LHCN-M2 (cell line): ENCODE measurements around the gene CEP72. TPM values are rescaled to one million over a fixed set of nuclear protein-coding genes. Genes with fewer than 3 reads are reported as not detected.

Source experiments
- DNase-seq: peaks from one replicate; pipeline ENCODE4 v3.0.0-alpha.2; 2012; ENCODE audit warnings: low read depth
- total RNA-seq: library from RNA; depleted of rRNA; stranded (reverse); fragments of >200 nt; gene quantifications from 2 replicates; pipeline ENCODE4 v1.2.3, GENCODE V29; 2014

The CEP72 gene
- total RNA-seq, 1 experiment from 2014 or later, result 8.0 TPM

- DNase-seq, result no peak
Observed at GRCh38 chr5:638501-639252, 26.5 kb downstream of the CEP72 start.

- DNase-seq, result no peak
Observed at GRCh38 chr5:639253-639530, 27.1 kb downstream of the CEP72 start.

GRCh38 chr5:639584-640213 is 27.6 kb downstream of the CEP72 start:
- DNase-seq, result no peak

GRCh38 chr5:640461-641330 is 28.6 kb downstream of the CEP72 start:
- no peak for DNase-seq

GRCh38 chr5:641331-641765 is 29.2 kb downstream of the CEP72 start:
- no peak for DNase-seq

- no peak for DNase-seq
Observed at GRCh38 chr5:642481-642880, 30.3 kb downstream of the CEP72 start.

- no peak for DNase-seq
Observed at GRCh38 chr5:643351-643801, 31.2 kb downstream of the CEP72 start.

- DNase-seq, result no peak
Observed at GRCh38 chr5:643811-644271, 31.7 kb downstream of the CEP72 start.

GRCh38 chr5:644509-644908 is 32.4 kb downstream of the CEP72 start:
- DNase-seq, result no peak

- DNase-seq, result no peak
Observed at GRCh38 chr5:644971-645370, 32.8 kb downstream of the CEP72 start.

GRCh38 chr5:645421-645820 is 33.3 kb downstream of the CEP72 start:
- DNase-seq, result no peak

GRCh38 chr5:646396-647201 is 34.5 kb downstream of the CEP72 start:
- DNase-seq, result no peak

- no peak for DNase-seq
Observed at GRCh38 chr5:647311-647710, 35.2 kb downstream of the CEP72 start.

GRCh38 chr5:647727-648126 is 35.6 kb downstream of the CEP72 start:
- DNase-seq, result no peak

GRCh38 chr5:651296-652022 is 39.3 kb downstream of the CEP72 start:
- no peak for DNase-seq

GRCh38 chr5:652023-652515 is 39.9 kb downstream of the CEP72 start:
- DNase-seq, result no peak

GRCh38 chr5:652773-653350 is 40.7 kb downstream of the CEP72 start:
- no peak for DNase-seq

- no peak for DNase-seq
Observed at GRCh38 chr5:654071-654778, 42.1 kb downstream of the CEP72 start.

GRCh38 chr5:655406-655805 is 43.3 kb downstream of the CEP72 start:
- no peak for DNase-seq

GRCh38 chr5:657570-657969 is 45.4 kb downstream of the CEP72 start:
- DNase-seq, result peak; percentile 95
